NOMO-1 (cell line): Measurements from ENCODE around the gene KIAA1217.

Experiments
- DNase-seq, 2 experiments: peaks; one replicate each; lab custom pipeline; 2025; ENCODE audit not compliant: unreplicated experiment in 2 of 2; lab: John Stamatoyannopoulos, UW

The KIAA1217 gene

GRCh38 chr10:24484771-24485170 is 275.8 kb downstream of the KIAA1217 start:
- DNase-seq = no peak

GRCh38 chr10:24485304-24485703 is 276.4 kb downstream of the KIAA1217 start:
- DNase-seq = no peak

GRCh38 chr10:24488631-24489030 is 279.7 kb downstream of the KIAA1217 start:
- no peak for DNase-seq

GRCh38 chr10:24493165-24493564 is 284.2 kb downstream of the KIAA1217 start:
- DNase-seq = no peak

GRCh38 chr10:24494236-24494635 is 285.3 kb downstream of the KIAA1217 start:
- DNase-seq = no peak

- no peak for DNase-seq
Observed at GRCh38 chr10:24494777-24495176, 285.8 kb downstream of the KIAA1217 start.

- DNase-seq = no peak
Observed at GRCh38 chr10:24495666-24496460, 286.9 kb downstream of the KIAA1217 start.

GRCh38 chr10:24496906-24497305 is 288.0 kb downstream of the KIAA1217 start:
- no peak for DNase-seq

GRCh38 chr10:24501056-24501711 is 292.2 kb downstream of the KIAA1217 start:
- DNase-seq = no peak

- DNase-seq = no peak
Observed at GRCh38 chr10:24502006-24502405, 293.1 kb downstream of the KIAA1217 start.

- DNase-seq = no peak
Observed at GRCh38 chr10:24502801-24503460, 294.0 kb downstream of the KIAA1217 start.

GRCh38 chr10:24503461-24504320 is 294.8 kb downstream of the KIAA1217 start:
- DNase-seq = peak; percentile 9 to 20

- DNase-seq = no peak
Observed at GRCh38 chr10:24505759-24506158, 296.8 kb downstream of the KIAA1217 start.

GRCh38 chr10:24513155-24513554 is 304.2 kb downstream of the KIAA1217 start:
- DNase-seq = no peak

GRCh38 chr10:24515481-24515880 is 306.5 kb downstream of the KIAA1217 start:
- no peak for DNase-seq

- no peak for DNase-seq
Observed at GRCh38 chr10:24518411-24518810, 309.5 kb downstream of the KIAA1217 start.

- peak in 1 of 2 experiments; percentile 0 for DNase-seq
Observed at GRCh38 chr10:24518981-24519597, 310.2 kb downstream of the KIAA1217 start.

- DNase-seq = no peak
Observed at GRCh38 chr10:24519950-24520349, 311.0 kb downstream of the KIAA1217 start.

- DNase-seq = no peak
Observed at GRCh38 chr10:24524314-24524713, 315.4 kb downstream of the KIAA1217 start.

- DNase-seq = no peak
Observed at GRCh38 chr10:24526085-24526649, 317.2 kb downstream of the KIAA1217 start.
